Renal cortex interstitium (tissue), 11 donors: Measurements from ENCODE around the gene DNAL4. TPM values are rescaled to one million over a fixed set of nuclear protein-coding genes. Genes with fewer than 3 reads are reported as not detected.

ENCODE experiments used
- DNase-seq, 11 donors: peaks; one replicate each; pipeline ENCODE4 v3.0.0-alpha.2; 2013; ENCODE audit warnings: low read depth in 9 of 11, low spot score in 4 of 11; ENCODE audit errors: extremely low read depth in 1 of 11
- polyA plus RNA-seq, 3 donors: library from polyadenylated mRNA; unstranded; fragments of 120-200 nt; gene quantifications; one replicate each; pipeline ENCODE4 v1.2.1, GENCODE V29; 2013; ENCODE audit not compliant: insufficient read length in 3 of 3

The DNAL4 gene
- polyA plus RNA-seq, 3 donors, result 32.7 to 39.7 (median 38.3) TPM

GRCh38 chr22:38774496-38775166 is 19.3 kb downstream of the DNAL4 start:
- no peak for DNase-seq

- no peak for DNase-seq
Measured at GRCh38 chr22:38773363-38773946, 20.5 kb downstream of the DNAL4 start.

- no peak for DNase-seq
Measured at GRCh38 chr22:38772623-38772873, 21.4 kb downstream of the DNAL4 start.

GRCh38 chr22:38770257-38770949 is 23.5 kb downstream of the DNAL4 start:
- DNase-seq, result no peak

GRCh38 chr22:38768036-38768435 is 25.9 kb downstream of the DNAL4 start:
- DNase-seq, result no peak

GRCh38 chr22:38767313-38767712 is 26.6 kb downstream of the DNAL4 start:
- DNase-seq, result no peak

- DNase-seq, result no peak
Measured at GRCh38 chr22:38766076-38766777, 27.7 kb downstream of the DNAL4 start.

GRCh38 chr22:38762551-38762983 is 31.4 kb downstream of the DNAL4 start:
- no peak for DNase-seq

- DNase-seq, result no peak
Measured at GRCh38 chr22:38761202-38762162, 32.5 kb downstream of the DNAL4 start.

GRCh38 chr22:38760477-38761201 is 33.3 kb downstream of the DNAL4 start:
- DNase-seq, result no peak

- DNase-seq, result no peak
Measured at GRCh38 chr22:38759005-38759404, 34.9 kb downstream of the DNAL4 start.

GRCh38 chr22:38758276-38758945 is 35.5 kb downstream of the DNAL4 start:
- DNase-seq, result no peak

GRCh38 chr22:38757464-38757757 is 36.5 kb downstream of the DNAL4 start:
- no peak for DNase-seq

GRCh38 chr22:38756711-38757463 is 37.1 kb downstream of the DNAL4 start:
- DNase-seq, result no peak

- DNase-seq, result peak; percentile 58 to 86 (median 79)
Measured at GRCh38 chr22:38755911-38756532, 37.9 kb downstream of the DNAL4 start, which contains the start of gene SUN2. TSS of gene SUN2 (minus strand) at chr22:38755998. CDS start at chr22:38752628, 3,370 bp downstream.

- DNase-seq, result peak in 2 of 11 donors; percentile 37 to 38
Measured at GRCh38 chr22:38755155-38755910, 38.6 kb downstream of the DNAL4 start.
